ENCODE data around the gene TNFAIP1.

- TF ChIP-seq, protein P1, sequence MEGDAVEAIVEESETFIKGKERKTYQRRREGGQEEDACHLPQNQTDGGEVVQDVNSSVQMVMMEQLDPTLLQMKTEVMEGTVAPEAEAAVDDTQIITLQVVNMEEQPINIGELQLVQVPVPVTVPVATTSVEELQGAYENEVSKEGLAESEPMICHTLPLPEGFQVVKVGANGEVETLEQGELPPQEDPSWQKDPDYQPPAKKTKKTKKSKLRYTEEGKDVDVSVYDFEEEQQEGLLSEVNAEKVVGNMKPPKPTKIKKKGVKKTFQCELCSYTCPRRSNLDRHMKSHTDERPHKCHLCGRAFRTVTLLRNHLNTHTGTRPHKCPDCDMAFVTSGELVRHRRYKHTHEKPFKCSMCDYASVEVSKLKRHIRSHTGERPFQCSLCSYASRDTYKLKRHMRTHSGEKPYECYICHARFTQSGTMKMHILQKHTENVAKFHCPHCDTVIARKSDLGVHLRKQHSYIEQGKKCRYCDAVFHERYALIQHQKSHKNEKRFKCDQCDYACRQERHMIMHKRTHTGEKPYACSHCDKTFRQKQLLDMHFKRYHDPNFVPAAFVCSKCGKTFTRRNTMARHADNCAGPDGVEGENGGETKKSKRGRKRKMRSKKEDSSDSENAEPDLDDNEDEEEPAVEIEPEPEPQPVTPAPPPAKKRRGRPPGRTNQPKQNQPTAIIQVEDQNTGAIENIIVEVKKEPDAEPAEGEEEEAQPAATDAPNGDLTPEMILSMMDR (IDR thresholded peaks at IDR 0.05; ENCODE audit: low read depth, low read length): no peak
- no peak for TF ChIP-seq EZH2phosphoT487 (IDR thresholded peaks at IDR 0.05; ENCODE audit: low read depth)
Measured at GRCh38 chr17:28339431-28339830, 3.9 kb downstream of the TNFAIP1 start.

Data from OCI-LY3 (cell line).